Measurements from ENCODE around the gene NUP50.

NUP50 gene

GRCh38 chr22:45210577-45210976, 46.9 kb downstream of the NUP50 start:
- DNase-seq (ENCODE audit: low read depth) = no peak

GRCh38 chr22:45210991-45211390, 47.3 kb downstream of the NUP50 start:
- no peak for DNase-seq (ENCODE audit: low read depth)

- DNase-seq (ENCODE audit: low read depth) = no peak
These were observed 47.7 kb downstream of the NUP50 start for GRCh38 chr22:45211435-45211834.

- DNase-seq (ENCODE audit: low read depth) = no peak
These were observed 48.1 kb downstream of the NUP50 start for GRCh38 chr22:45211848-45212247.

- no peak for DNase-seq (ENCODE audit: low read depth)
These were observed 48.6 kb downstream of the NUP50 start for GRCh38 chr22:45212306-45212709.

- no peak for DNase-seq (ENCODE audit: low read depth)
These were observed 49.4 kb downstream of the NUP50 start for GRCh38 chr22:45212992-45213751.

GRCh38 chr22:45216133-45217003, 52.6 kb downstream of the NUP50 start:
- no peak for DNase-seq (ENCODE audit: low read depth)

GRCh38 chr22:45217345-45217744, 53.6 kb downstream of the NUP50 start:
- DNase-seq (ENCODE audit: low read depth) = no peak

GRCh38 chr22:45217806-45218205, 54.1 kb downstream of the NUP50 start:
- DNase-seq (ENCODE audit: low read depth) = no peak

- DNase-seq (ENCODE audit: low read depth) = no peak
These were observed 55.3 kb downstream of the NUP50 start for GRCh38 chr22:45218976-45219375.

GRCh38 chr22:45221201-45221600, 57.5 kb downstream of the NUP50 start:
- DNase-seq (ENCODE audit: low read depth) = no peak

GRCh38 chr22:45223304-45224117, 59.8 kb downstream of the NUP50 start:
- no peak for DNase-seq (ENCODE audit: low read depth)

- no peak for DNase-seq (ENCODE audit: low read depth)
These were observed 60.6 kb downstream of the NUP50 start for GRCh38 chr22:45224331-45224730.

GRCh38 chr22:45224988-45225731, 61.4 kb downstream of the NUP50 start:
- no peak for DNase-seq (ENCODE audit: low read depth)

GRCh38 chr22:45225732-45226502, 62.2 kb downstream of the NUP50 start:
- no peak for DNase-seq (ENCODE audit: low read depth)

- no peak for DNase-seq (ENCODE audit: low read depth)
These were observed 62.9 kb downstream of the NUP50 start for GRCh38 chr22:45226503-45227186.

GRCh38 chr22:45227645-45228400, 64.1 kb downstream of the NUP50 start:
- no peak for DNase-seq (ENCODE audit: low read depth)

GRCh38 chr22:45228401-45228754, 64.7 kb downstream of the NUP50 start:
- DNase-seq (ENCODE audit: low read depth) = no peak

- DNase-seq (ENCODE audit: low read depth) = no peak
These were observed 65.5 kb downstream of the NUP50 start for GRCh38 chr22:45229181-45229580.

Measured in CMK (cell line).